HepG2 (cell line): ENCODE data around the gene ASTN1. TPM values are rescaled to one million over a fixed set of nuclear protein-coding genes. Genes with fewer than 3 reads are reported as not detected.

ENCODE experiments used
- ATAC-seq: fragments of 200-7000 bp; cut with Tn5 transposase; 3 replicates; pipeline ENCODE4 v1.9.1; 2020; ENCODE audit warnings: mild to moderate bottlenecking, moderate library complexity
- BruUV-seq: library from RNA; stranded (reverse); fragments of 400-500 nt; replicated peaks from 2 replicates; lab custom pipeline; 2021; lab: Mats Ljungman, UMichigan
- CTCF ChIA-PET: fragments of 300-600 bp; formaldehyde crosslinking; extraction: SDS; loops from one replicate; lab custom pipeline; 2021; ENCODE audit warnings: low total read pairs, inconsistent platforms, low intra/inter-chr PET ratio; lab: Yijun Ruan, JAX
- POLR2A ChIA-PET: fragments of 350-600 bp; sonication (Branson Sonifier 250); formaldehyde crosslinking; loops from one replicate; lab custom pipeline; 2020; ENCODE audit warnings: antibody characterized with exemption, inconsistent platforms; lab: Yijun Ruan, JAX
- DNase-seq: peaks from one replicate; pipeline ENCODE4 v3.0.0-alpha.2; 2015; ENCODE audit warnings: low spot score
- FAIRE-seq: peaks from 3 replicates; lab custom pipeline; 2011; peaks lifted over from hg19 to GRCh38; lab: Jason Lieb, UNC
- H2AFZ ChIP-seq: one replicate; pipeline ENCODE4 v1.6.1; 2011; ENCODE audit warnings: low read length, inconsistent platforms
- H3K27ac ChIP-seq: fragments of 300-600 bp; 3 replicates; pipeline ENCODE4 v1.8.0; 2011; ENCODE audit warnings: mixed run types, mild to moderate bottlenecking, mixed read lengths, low read length, inconsistent platforms; ENCODE audit not compliant: insufficient read depth; ENCODE audit errors: extremely low read length
- H3K27me3 ChIP-seq, 2 experiments: fragments of 200-600 bp in 1 of 2; 2 replicates in 1 of 2; 3 replicates in 1 of 2; pipeline versions ENCODE4 v1.6.0 to v1.8.0; 2011; ENCODE audit warnings: low read length in 2 of 2, mild to moderate bottlenecking in 2 of 2, moderate library complexity in 2 of 2, inconsistent platforms in 1 of 2; ENCODE audit not compliant: insufficient read depth in 2 of 2, control insufficient read depth in 1 of 2
- H3K36me3 ChIP-seq, 2 experiments: fragments of 200-600 bp in 1 of 2; replicated peaks in 1 of 2; 2 replicates in 1 of 2; 3 replicates in 1 of 2; pipeline versions ENCODE4 v1.5.1 to v1.8.0; 2011; ENCODE audit warnings: low read length in 2 of 2, inconsistent platforms in 1 of 2; ENCODE audit not compliant: insufficient read depth in 2 of 2, control insufficient read depth in 1 of 2
- H3K4me1 ChIP-seq: 2 replicates; pipeline ENCODE4 v1.5.1; 2012; ENCODE audit warnings: low read length, inconsistent platforms; ENCODE audit not compliant: insufficient read depth
- H3K4me2 ChIP-seq: 2 replicates; pipeline ENCODE4 v1.6.0; 2011; ENCODE audit warnings: low read depth, low read length, inconsistent platforms
- H3K4me3 ChIP-seq, 3 experiments: fragments of 200-600 bp in 1 of 3; sonication (generic), shearing (Covaris generic) in 1 of 3; replicated peaks in 1 of 3; 2 replicates each; pipeline ENCODE4 v1.5.1; 2011 to 2016; ENCODE audit warnings: low read length in 3 of 3, inconsistent platforms in 2 of 3, low read depth in 2 of 3, mild to moderate bottlenecking in 2 of 3, control low read depth in 1 of 3, mixed read lengths in 1 of 3; ENCODE audit not compliant: insufficient read depth in 1 of 3
- H3K79me2 ChIP-seq: one replicate; pipeline ENCODE4 v1.6.1; 2011; ENCODE audit warnings: low read length, inconsistent platforms; ENCODE audit not compliant: insufficient read depth
- H3K9ac ChIP-seq: 2 replicates; pipeline ENCODE4 v1.6.0; 2011; ENCODE audit warnings: mild to moderate bottlenecking, low read depth, low read length, inconsistent platforms; ENCODE audit not compliant: insufficient read depth
- H3K9me3 ChIP-seq: 2 replicates; pipeline ENCODE4 v1.5.1; 2012; ENCODE audit warnings: mild to moderate bottlenecking, low read length
- H4K20me1 ChIP-seq: 2 replicates; pipeline ENCODE4 v1.6.0; 2011; ENCODE audit warnings: inconsistent platforms, mild to moderate bottlenecking, low read length, moderate library complexity; ENCODE audit not compliant: insufficient read depth
- NCOA2 ChIP-seq: sonication (generic); formaldehyde crosslinking; IDR thresholded peaks from 2 replicates; pipeline ENCODE4 v1.8.0; 2022; ENCODE audit warnings: inconsistent platforms
- REPIN1 ChIP-seq: sonication (generic); formaldehyde crosslinking; IDR thresholded peaks from 2 replicates; pipeline ENCODE4 v1.8.0; 2022; ENCODE audit warnings: missing genetic modification reagents, low read depth, mild to moderate bottlenecking, borderline replicate concordance
- ZNF724P ChIP-seq: sonication (generic); formaldehyde crosslinking; IDR thresholded peaks from 2 replicates; pipeline ENCODE4 v1.8.0; 2022; ENCODE audit warnings: missing genetic modification reagents, borderline replicate concordance
- WGBS: methylation state at CpG from one replicate; pipeline ENCODE4 v1.1.6; 2017; ENCODE audit warnings: low lambda C conversion rate; 5-methylcytosine and 5-hydroxymethylcytosine counted together
- in situ Hi-C: cut with HindIII; loops from 2 replicates; pipeline ENCODE4 v1.10.0; 2017; ENCODE audit warnings: low pct_unique_long_range_greater_than_20kb; ENCODE audit not compliant: extremely low pct_ligation_motif_present
- intact Hi-C: fragments of 100-400 bp; cut with micrococcal nuclease; formaldehyde crosslinking; loops from one replicate; pipeline ENCODE4 v1.10.0; 2022; ENCODE audit not compliant: unreplicated experiment
- polyA plus RNA-seq, 8 experiments: library from polyadenylated mRNA; depleted of rRNA in 3 of 8; stranded (reverse) in 7 of 8; unstranded in 1 of 8; fragments of >200 nt; fragmentation: Illumina TruSeq in 4 of 8; extraction: Trizol in 4 of 8; gene quantifications; 2 replicates each; pipeline versions ENCODE4 v1.2.1 to v1.2.3, GENCODE V29; 2011 to 2016; ENCODE audit warnings: low read depth in 4 of 8, missing spikeins in 1 of 8, mixed read lengths in 1 of 8; ENCODE audit not compliant: insufficient read depth in 1 of 8
- total RNA-seq, 5 experiments: library from RNA; depleted of rRNA; stranded (reverse); fragments of >200 nt; fragmentation: Illumina TruSeq; extraction: Trizol; gene quantifications; 2 replicates each; pipeline ENCODE4 v1.2.3, GENCODE V29; 2016; ENCODE audit warnings: low read depth in 1 of 5
- TF ChIP-seq, protein P1 (sequence below): sonication (generic); formaldehyde crosslinking; IDR thresholded peaks from 2 replicates; pipeline ENCODE4 v1.8.0; 2022; ENCODE audit warnings: mild to moderate bottlenecking, missing genetic modification reagents, moderate library complexity
- TF ChIP-seq, protein P2 (sequence below): sonication (generic); formaldehyde crosslinking; IDR thresholded peaks from 2 replicates; pipeline ENCODE4 v1.4.0; 2020; ENCODE audit warnings: mild to moderate bottlenecking, missing genetic modification reagents, borderline replicate concordance

ASTN1 gene
- total and polyA plus RNA-seq, 2 of the 13 experiments (the other 11 are each of a cell fraction or from before 2014, with no cell fraction given), result not detected

DNA sequence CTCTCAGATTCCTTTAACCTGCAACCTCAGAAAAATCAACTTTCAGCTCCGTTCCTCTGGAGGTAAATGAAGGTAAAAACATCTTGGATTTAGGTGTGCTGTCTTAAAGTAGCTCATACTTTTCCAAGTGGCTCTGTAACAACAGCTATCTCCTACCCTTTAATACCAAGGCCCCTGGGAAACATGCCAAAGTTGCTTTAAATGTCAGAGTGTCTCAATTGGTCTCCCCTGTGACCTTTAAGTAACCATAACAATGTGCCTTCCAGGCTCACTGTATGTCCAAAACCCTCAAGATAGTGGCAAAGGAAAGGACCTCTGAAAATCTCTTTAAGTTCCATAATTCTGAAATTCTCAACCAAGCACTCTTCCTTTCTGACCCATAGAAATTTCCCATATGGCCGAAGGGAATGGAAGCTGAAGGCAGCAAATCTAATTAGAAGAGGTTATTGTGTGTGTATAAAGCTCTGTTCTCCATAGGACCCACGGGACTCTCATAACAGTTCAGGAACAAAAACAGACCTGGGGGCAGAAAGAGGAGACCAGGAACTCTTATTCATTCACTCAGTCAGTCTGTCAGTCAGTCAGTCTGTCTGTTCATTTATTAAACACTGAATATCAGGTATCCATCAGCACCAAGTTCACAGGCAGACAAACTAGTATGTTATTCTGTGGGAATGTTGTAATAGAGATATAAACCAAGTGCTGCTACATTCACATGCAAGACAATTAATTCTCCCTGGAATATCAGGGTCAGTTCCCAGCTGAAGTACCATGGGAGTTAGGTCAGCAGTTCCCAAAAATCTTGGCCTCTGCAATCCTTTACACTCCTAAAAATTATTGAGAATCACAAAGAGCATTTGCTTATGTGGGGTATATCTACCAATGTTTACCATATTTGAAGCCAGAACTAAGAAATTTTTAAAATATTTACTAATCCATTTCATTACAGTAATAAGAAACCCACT is 19.1 kb downstream of the ASTN1 start:
- FAIRE-seq (no peak), ATAC-seq (no peak), DNase-seq (no peak)
- in situ Hi-C loops (no loop called here), intact Hi-C loops (no loop called here)
- H2AFZ ChIP-seq, result no peak overlapping the region
- 2% methylated on average over 3 of the region's 3 CpGs for WGBS
- no peak overlapping the region for H3K9ac ChIP-seq
- no peaks in the 10 kb centered on the region for H3K4me1 ChIP-seq
- no peak overlapping the region for H3K27ac ChIP-seq
- TF ChIP-seq NCOA2 (CRISPR knock-in tag) (no peak), ZNF724P (CRISPR knock-in tag) (no peak)
- TF ChIP-seq, protein P1, sequence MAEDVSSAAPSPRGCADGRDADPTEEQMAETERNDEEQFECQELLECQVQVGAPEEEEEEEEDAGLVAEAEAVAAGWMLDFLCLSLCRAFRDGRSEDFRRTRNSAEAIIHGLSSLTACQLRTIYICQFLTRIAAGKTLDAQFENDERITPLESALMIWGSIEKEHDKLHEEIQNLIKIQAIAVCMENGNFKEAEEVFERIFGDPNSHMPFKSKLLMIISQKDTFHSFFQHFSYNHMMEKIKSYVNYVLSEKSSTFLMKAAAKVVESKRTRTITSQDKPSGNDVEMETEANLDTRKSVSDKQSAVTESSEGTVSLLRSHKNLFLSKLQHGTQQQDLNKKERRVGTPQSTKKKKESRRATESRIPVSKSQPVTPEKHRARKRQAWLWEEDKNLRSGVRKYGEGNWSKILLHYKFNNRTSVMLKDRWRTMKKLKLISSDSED, result no peak
- H3K79me2 ChIP-seq, result no peaks in the 10 kb centered on the region
- H3K4me2 ChIP-seq, result no peak overlapping the region
- no peaks in the 10 kb centered on the region for H3K36me3 ChIP-seq
- POLR2A ChIA-PET, result no interaction called here
- no peaks in the 10 kb centered on the region for H3K9me3 ChIP-seq
- no peaks in the 10 kb centered on the region for H3K27me3 ChIP-seq
- no peak overlapping the region for H3K4me3 ChIP-seq
- BruUV-seq, result no TSS peak
- CTCF ChIA-PET, result no interaction called here
- H4K20me1 ChIP-seq, result no peaks in the 10 kb centered on the region

DNA sequence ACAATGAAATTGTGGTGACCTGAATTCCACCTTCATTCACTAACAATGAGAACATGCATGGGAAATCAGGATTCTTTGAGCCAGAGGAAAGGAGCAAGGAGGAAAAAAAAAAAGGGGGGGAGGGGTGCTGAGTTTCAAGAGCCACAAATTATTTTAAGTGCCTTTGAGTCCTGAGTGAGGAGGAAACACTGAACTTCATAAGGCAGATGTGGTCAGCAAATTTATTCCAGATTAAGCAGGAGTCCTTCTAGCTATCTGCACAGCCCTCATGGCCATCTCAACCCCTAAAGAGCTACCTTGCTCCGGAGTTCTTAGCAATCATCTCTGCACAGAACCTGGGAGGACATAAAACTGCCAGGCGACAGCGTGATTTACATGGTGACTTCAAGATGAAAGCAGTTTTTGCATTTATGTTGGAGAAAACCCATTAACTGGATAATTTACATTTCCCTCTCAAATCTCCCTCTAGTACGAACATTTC is 21.7 kb downstream of the ASTN1 start:
- Histone ChIP-seq H3K4me3 (no peak overlapping the region), H3K4me1 (no peaks in the 10 kb centered on the region), H3K4me2 (no peak overlapping the region), H3K27me3 (no peaks in the 10 kb centered on the region), H3K9me3 (no peaks in the 10 kb centered on the region), H2AFZ (no peak overlapping the region), H4K20me1 (no peaks in the 10 kb centered on the region), H3K79me2 (no peaks in the 10 kb centered on the region), H3K27ac (no peak overlapping the region), H3K9ac (no peak overlapping the region), H3K36me3 (no peaks in the 10 kb centered on the region)
- no peak for ATAC-seq
- no peak for FAIRE-seq
- in situ Hi-C loops, result no loop called here
- 27% methylated on average over 4 of the region's 4 CpGs for WGBS
- intact Hi-C loops, result no loop called here
- CTCF ChIA-PET, result no interaction called here
- BruUV-seq, result no TSS peak
- POLR2A ChIA-PET, result no interaction called here
- DNase-seq, result no peak
- TF ChIP-seq REPIN1 (CRISPR knock-in tag), result no peak
- TF ChIP-seq, protein P2, sequence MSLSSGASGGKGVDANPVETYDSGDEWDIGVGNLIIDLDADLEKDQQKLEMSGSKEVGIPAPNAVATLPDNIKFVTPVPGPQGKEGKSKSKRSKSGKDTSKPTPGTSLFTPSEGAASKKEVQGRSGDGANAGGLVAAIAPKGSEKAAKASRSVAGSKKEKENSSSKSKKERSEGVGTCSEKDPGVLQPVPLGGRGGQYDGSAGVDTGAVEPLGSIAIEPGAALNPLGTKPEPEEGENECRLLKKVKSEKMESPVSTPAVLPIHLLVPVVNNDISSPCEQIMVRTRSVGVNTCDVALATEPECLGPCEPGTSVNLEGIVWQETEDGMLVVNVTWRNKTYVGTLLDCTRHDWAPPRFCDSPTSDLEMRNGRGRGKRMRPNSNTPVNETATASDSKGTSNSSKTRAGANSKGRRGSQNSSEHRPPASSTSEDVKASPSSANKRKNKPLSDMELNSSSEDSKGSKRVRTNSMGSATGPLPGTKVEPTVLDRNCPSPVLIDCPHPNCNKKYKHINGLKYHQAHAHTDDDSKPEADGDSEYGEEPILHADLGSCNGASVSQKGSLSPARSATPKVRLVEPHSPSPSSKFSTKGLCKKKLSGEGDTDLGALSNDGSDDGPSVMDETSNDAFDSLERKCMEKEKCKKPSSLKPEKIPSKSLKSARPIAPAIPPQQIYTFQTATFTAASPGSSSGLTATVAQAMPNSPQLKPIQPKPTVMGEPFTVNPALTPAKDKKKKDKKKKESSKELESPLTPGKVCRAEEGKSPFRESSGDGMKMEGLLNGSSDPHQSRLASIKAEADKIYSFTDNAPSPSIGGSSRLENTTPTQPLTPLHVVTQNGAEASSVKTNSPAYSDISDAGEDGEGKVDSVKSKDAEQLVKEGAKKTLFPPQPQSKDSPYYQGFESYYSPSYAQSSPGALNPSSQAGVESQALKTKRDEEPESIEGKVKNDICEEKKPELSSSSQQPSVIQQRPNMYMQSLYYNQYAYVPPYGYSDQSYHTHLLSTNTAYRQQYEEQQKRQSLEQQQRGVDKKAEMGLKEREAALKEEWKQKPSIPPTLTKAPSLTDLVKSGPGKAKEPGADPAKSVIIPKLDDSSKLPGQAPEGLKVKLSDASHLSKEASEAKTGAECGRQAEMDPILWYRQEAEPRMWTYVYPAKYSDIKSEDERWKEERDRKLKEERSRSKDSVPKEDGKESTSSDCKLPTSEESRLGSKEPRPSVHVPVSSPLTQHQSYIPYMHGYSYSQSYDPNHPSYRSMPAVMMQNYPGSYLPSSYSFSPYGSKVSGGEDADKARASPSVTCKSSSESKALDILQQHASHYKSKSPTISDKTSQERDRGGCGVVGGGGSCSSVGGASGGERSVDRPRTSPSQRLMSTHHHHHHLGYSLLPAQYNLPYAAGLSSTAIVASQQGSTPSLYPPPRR (CRISPR knock-in tag), result no peak
